ENCODE results near the gene AOPEP.

AOPEP gene

DNA sequence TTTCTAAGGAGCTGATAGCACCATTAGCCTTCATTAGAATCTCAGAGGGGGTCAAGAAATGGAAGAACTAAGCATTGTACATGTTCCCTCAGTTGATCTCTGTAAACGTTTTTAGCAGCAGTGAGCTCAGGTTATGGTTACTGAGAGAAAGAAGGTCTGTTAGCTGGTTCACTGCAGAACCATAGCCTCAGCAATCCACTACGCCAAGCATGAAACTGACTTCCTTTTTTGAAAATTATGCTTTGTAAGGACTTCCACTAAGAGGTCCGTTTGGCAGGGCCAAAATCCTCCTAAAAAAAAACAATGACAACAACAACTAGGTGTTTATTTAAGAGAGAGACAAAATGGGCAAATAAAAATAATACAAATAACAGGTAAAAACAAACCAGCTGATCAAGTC is 273.3 kb downstream of the AOPEP start:
- ChIA-PET CTCF (interaction anchor here (0.5 to 0.8 kb wide), 3 partner anchors 8 to 310 kb away, joined by 3 to 4 read pairs (median 3); no protein-coding TSS in a partner anchor), POLR2A (no interaction called here)
- H3K4me3 ChIP-seq (ENCODE audit: low read depth, low read length): no peak overlapping the region
- peaks cover 4% of the 10 kb centered on the region for H3K4me1 ChIP-seq (ENCODE audit: control insufficient read depth, insufficient read depth, low read length)
- no peak for TF ChIP-seq ZNF23 (tag by site-specific recombination; IDR thresholded peaks at IDR 0.05; ENCODE audit: borderline replicate concordance)
- no peak for TF ChIP-seq ZNF112 (tag by site-specific recombination; IDR thresholded peaks at IDR 0.05)
- no peak for TF ChIP-seq OVOL3 (tag by site-specific recombination; IDR thresholded peaks at IDR 0.05)
- no peak for TF ChIP-seq BCL11B (tag by site-specific recombination; IDR thresholded peaks at IDR 0.05; ENCODE audit: low read depth)
- TF ChIP-seq, protein P1, sequence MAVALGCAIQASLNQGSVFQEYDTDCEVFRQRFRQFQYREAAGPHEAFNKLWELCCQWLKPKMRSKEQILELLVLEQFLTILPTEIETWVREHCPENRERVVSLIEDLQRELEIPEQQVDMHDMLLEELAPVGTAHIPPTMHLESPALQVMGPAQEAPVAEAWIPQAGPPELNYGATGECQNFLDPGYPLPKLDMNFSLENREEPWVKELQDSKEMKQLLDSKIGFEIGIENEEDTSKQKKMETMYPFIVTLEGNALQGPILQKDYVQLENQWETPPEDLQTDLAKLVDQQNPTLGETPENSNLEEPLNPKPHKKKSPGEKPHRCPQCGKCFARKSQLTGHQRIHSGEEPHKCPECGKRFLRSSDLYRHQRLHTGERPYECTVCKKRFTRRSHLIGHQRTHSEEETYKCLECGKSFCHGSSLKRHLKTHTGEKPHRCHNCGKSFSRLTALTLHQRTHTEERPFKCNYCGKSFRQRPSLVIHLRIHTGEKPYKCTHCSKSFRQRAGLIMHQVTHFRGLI (tag by site-specific recombination; IDR thresholded peaks at IDR 0.05): no peak
- TF ChIP-seq, protein P2, sequence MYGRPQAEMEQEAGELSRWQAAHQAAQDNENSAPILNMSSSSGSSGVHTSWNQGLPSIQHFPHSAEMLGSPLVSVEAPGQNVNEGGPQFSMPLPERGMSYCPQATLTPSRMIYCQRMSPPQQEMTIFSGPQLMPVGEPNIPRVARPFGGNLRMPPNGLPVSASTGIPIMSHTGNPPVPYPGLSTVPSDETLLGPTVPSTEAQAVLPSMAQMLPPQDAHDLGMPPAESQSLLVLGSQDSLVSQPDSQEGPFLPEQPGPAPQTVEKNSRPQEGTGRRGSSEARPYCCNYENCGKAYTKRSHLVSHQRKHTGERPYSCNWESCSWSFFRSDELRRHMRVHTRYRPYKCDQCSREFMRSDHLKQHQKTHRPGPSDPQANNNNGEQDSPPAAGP (tag by site-specific recombination; IDR thresholded peaks at IDR 0.05): no peak
- TF ChIP-seq ZNF175 (tag by site-specific recombination; IDR thresholded peaks at IDR 0.05): no peak
- no peak for TF ChIP-seq ZNF311 (tag by site-specific recombination; IDR thresholded peaks at IDR 0.05; ENCODE audit: borderline replicate concordance)
- TF ChIP-seq IKZF3 (tag by site-specific recombination; IDR thresholded peaks at IDR 0.05): no peak
- no peak for TF ChIP-seq MZF1 (tag by site-specific recombination; IDR thresholded peaks at IDR 0.05; ENCODE audit: borderline replicate concordance)
- TF ChIP-seq, protein P3, sequence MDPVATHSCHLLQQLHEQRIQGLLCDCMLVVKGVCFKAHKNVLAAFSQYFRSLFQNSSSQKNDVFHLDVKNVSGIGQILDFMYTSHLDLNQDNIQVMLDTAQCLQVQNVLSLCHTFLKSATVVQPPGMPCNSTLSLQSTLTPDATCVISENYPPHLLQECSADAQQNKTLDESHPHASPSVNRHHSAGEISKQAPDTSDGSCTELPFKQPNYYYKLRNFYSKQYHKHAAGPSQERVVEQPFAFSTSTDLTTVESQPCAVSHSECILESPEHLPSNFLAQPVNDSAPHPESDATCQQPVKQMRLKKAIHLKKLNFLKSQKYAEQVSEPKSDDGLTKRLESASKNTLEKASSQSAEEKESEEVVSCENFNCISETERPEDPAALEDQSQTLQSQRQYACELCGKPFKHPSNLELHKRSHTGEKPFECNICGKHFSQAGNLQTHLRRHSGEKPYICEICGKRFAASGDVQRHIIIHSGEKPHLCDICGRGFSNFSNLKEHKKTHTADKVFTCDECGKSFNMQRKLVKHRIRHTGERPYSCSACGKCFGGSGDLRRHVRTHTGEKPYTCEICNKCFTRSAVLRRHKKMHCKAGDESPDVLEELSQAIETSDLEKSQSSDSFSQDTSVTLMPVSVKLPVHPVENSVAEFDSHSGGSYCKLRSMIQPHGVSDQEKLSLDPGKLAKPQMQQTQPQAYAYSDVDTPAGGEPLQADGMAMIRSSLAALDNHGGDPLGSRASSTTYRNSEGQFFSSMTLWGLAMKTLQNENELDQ (tag by site-specific recombination; IDR thresholded peaks at IDR 0.05; ENCODE audit: low read depth): no peak
- TF ChIP-seq OSR2 (tag by site-specific recombination; IDR thresholded peaks at IDR 0.05): no peak
- no peak for TF ChIP-seq ZNF558 (tag by site-specific recombination; IDR thresholded peaks at IDR 0.05)
- TF ChIP-seq HOXC10 (CRISPR knock-in tag; IDR thresholded peaks at IDR 0.05): no peak
- no peaks in the 10 kb centered on the region for H3K36me3 ChIP-seq (ENCODE audit: control insufficient read depth in 2 of 2, insufficient read depth in 1 of 2, low read length in 2 of 2)
- no peaks in the 10 kb centered on the region for H3K9me3 ChIP-seq (ENCODE audit: control insufficient read depth, insufficient read depth, low read depth, low read length)
- H3K27ac ChIP-seq (ENCODE audit: extremely low read depth, low read depth, low read length): no peak overlapping the region

DNA sequence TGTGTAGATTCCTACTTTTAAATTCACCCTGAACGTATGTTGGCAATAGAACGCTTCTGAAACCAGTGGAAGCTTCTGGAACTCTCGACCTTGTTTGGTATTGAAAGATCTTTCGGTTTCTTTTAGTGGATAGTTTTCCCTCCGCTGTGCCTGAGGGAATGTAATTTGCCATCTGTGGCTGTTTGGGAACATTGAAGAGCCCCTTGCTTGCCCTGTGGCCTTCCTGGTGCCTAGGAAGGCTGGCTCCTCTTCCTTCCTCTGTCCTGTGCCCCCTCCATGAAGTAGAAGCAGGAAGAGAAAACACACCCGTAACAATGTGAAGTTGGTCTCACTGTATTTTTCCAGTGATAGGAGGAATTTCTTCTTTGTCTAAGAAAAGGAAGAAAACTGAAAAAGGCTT is 274.3 kb downstream of the AOPEP start:
- CTCF ChIA-PET: interaction anchor here (0.5 to 2.1 kb wide), 4 partner anchors 13 to 218 kb away, joined by 3 to 7 read pairs (median 4); no protein-coding TSS in a partner anchor
- TF ChIP-seq ZNF621 (tag by site-specific recombination; IDR thresholded peaks at IDR 0.05) (no peak), ZNF221 (tag by site-specific recombination; IDR thresholded peaks at IDR 0.05; ENCODE audit: borderline replicate concordance) (no peak), ZEB2 (tag by site-specific recombination; IDR thresholded peaks at IDR 0.05) (no peak), ZNF529 (tag by site-specific recombination; IDR thresholded peaks at IDR 0.05; ENCODE audit: insufficient replicate concordance) (no peak), ZNF701 (tag by site-specific recombination; IDR thresholded peaks at IDR 0.05) (no peak)
- TF ChIP-seq, protein P4, sequence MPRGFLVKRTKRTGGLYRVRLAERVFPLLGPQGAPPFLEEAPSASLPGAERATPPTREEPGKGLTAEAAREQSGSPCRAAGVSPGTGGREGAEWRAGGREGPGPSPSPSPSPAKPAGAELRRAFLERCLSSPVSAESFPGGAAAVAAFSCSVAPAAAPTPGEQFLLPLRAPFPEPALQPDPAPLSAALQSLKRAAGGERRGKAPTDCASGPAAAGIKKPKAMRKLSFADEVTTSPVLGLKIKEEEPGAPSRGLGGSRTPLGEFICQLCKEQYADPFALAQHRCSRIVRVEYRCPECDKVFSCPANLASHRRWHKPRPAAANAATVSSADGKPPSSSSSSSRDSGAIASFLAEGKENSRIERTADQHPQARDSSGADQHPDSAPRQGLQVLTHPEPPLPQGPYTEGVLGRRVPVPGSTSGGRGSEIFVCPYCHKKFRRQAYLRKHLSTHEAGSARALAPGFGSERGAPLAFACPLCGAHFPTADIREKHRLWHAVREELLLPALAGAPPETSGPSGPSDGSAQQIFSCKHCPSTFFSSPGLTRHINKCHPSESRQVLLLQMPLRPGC (tag by site-specific recombination; IDR thresholded peaks at IDR 0.05): no peak
- TF ChIP-seq, protein P5, sequence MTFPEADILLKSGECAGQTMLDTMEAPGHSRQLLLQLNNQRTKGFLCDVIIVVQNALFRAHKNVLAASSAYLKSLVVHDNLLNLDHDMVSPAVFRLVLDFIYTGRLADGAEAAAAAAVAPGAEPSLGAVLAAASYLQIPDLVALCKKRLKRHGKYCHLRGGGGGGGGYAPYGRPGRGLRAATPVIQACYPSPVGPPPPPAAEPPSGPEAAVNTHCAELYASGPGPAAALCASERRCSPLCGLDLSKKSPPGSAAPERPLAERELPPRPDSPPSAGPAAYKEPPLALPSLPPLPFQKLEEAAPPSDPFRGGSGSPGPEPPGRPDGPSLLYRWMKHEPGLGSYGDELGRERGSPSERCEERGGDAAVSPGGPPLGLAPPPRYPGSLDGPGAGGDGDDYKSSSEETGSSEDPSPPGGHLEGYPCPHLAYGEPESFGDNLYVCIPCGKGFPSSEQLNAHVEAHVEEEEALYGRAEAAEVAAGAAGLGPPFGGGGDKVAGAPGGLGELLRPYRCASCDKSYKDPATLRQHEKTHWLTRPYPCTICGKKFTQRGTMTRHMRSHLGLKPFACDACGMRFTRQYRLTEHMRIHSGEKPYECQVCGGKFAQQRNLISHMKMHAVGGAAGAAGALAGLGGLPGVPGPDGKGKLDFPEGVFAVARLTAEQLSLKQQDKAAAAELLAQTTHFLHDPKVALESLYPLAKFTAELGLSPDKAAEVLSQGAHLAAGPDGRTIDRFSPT (tag by site-specific recombination; IDR thresholded peaks at IDR 0.05): no peak
- TF ChIP-seq, protein P6, sequence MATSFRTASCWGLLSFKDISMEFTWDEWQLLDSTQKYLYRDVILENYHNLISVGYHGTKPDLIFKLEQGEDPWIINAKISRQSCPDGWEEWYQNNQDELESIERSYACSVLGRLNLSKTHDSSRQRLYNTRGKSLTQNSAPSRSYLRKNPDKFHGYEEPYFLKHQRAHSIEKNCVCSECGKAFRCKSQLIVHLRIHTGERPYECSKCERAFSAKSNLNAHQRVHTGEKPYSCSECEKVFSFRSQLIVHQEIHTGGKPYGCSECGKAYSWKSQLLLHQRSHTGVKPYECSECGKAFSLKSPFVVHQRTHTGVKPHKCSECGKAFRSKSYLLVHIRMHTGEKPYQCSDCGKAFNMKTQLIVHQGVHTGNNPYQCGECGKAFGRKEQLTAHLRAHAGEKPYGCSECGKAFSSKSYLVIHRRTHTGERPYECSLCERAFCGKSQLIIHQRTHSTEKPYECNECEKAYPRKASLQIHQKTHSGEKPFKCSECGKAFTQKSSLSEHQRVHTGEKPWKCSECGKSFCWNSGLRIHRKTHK (tag by site-specific recombination; IDR thresholded peaks at IDR 0.05): no peak
- TF ChIP-seq, protein P7, sequence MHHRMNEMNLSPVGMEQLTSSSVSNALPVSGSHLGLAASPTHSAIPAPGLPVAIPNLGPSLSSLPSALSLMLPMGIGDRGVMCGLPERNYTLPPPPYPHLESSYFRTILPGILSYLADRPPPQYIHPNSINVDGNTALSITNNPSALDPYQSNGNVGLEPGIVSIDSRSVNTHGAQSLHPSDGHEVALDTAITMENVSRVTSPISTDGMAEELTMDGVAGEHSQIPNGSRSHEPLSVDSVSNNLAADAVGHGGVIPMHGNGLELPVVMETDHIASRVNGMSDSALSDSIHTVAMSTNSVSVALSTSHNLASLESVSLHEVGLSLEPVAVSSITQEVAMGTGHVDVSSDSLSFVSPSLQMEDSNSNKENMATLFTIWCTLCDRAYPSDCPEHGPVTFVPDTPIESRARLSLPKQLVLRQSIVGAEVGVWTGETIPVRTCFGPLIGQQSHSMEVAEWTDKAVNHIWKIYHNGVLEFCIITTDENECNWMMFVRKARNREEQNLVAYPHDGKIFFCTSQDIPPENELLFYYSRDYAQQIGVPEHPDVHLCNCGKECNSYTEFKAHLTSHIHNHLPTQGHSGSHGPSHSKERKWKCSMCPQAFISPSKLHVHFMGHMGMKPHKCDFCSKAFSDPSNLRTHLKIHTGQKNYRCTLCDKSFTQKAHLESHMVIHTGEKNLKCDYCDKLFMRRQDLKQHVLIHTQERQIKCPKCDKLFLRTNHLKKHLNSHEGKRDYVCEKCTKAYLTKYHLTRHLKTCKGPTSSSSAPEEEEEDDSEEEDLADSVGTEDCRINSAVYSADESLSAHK (tag by site-specific recombination; IDR thresholded peaks at IDR 0.05): no peak

More for the DNA sequence above, 274.3 kb downstream of the AOPEP start:
- no peaks in the 10 kb centered on the region for H3K9me3 ChIP-seq (ENCODE audit: control insufficient read depth, insufficient read depth, low read depth, low read length)
- no peak overlapping the region for H3K4me3 ChIP-seq (ENCODE audit: low read depth, low read length)
- H3K4me1 ChIP-seq (ENCODE audit: control insufficient read depth, insufficient read depth, low read length): peaks cover 2% of the 10 kb centered on the region
- POLR2A ChIA-PET: no interaction called here
- H3K36me3 ChIP-seq (ENCODE audit: control insufficient read depth in 2 of 2, insufficient read depth in 1 of 2, low read length in 2 of 2): no peaks in the 10 kb centered on the region
- H3K27ac ChIP-seq (ENCODE audit: extremely low read depth, low read depth, low read length): no peak overlapping the region

Measured in HEK293 (cell line).